GM12878 (cell line): ENCODE measurements around the gene NKAIN2. TPM values are rescaled to one million over a fixed set of nuclear protein-coding genes. Genes with fewer than 3 reads are reported as not detected.

ENCODE experiments used
- ATAC-seq: fragments of 200-7000 bp; cut with Tn5 transposase; 3 replicates; pipeline ENCODE4 v1.9.1; 2020; ENCODE audit warnings: mild to moderate bottlenecking, moderate library complexity
- BruUV-seq: library from RNA; stranded (reverse); fragments of 400-500 nt; replicated peaks from 2 replicates; lab custom pipeline; 2021; lab: Mats Ljungman, UMichigan
- CTCF ChIA-PET: fragments of 300-600 bp; sonication (Branson Sonifier 250); formaldehyde crosslinking; extraction: SDS; loops from one replicate; lab custom pipeline; 2021; ENCODE audit warnings: inconsistent platforms; lab: Yijun Ruan, JAX
- POLR2A ChIA-PET: fragments of 350-600 bp; formaldehyde crosslinking; extraction: SDS; loops from one replicate; lab custom pipeline; 2021; ENCODE audit warnings: inconsistent platforms; lab: Charles Lee
- RAD21 ChIA-PET: fragments of 300-600 bp; sonication (Branson Sonifier 250); formaldehyde crosslinking; loops from one replicate; lab custom pipeline; 2023; ENCODE audit warnings: antibody characterized with exemption; ENCODE audit not compliant: unreplicated experiment; lab: Charles Lee
- SMC1A ChIA-PET: fragments of 300-600 bp; sonication (Branson Sonifier 250); formaldehyde crosslinking; loops from one replicate; lab custom pipeline; 2023; ENCODE audit not compliant: unreplicated experiment, uncharacterized antibody; lab: Charles Lee
- DNase-seq: peaks from one replicate; pipeline ENCODE4 v3.0.0-alpha.2; 2011; ENCODE audit warnings: low read depth, low spot score
- FAIRE-seq: peaks from 3 replicates; lab custom pipeline; 2011; peaks lifted over from hg19 to GRCh38; lab: Jason Lieb, UNC
- H2AFZ ChIP-seq: 2 replicates; pipeline ENCODE4 v1.6.0; 2011; ENCODE audit warnings: low read depth, low read length, control low read depth; ENCODE audit not compliant: control insufficient read depth
- H3K27ac ChIP-seq: 2 replicates; pipeline ENCODE4 v1.5.1; 2011; ENCODE audit warnings: control low read depth; ENCODE audit not compliant: control insufficient read depth, insufficient read depth
- H3K27me3 ChIP-seq, 2 experiments: replicated peaks in 1 of 2; 2 replicates each; pipeline versions ENCODE4 v1.6.0 to v1.6.1; 2011; ENCODE audit warnings: low read length in 1 of 2; ENCODE audit not compliant: control insufficient read depth in 2 of 2, insufficient read depth in 2 of 2
- H3K36me3 ChIP-seq, 2 experiments: 2 replicates each; pipeline ENCODE4 v1.5.1; 2011; ENCODE audit warnings: low read length in 1 of 2; ENCODE audit not compliant: control insufficient read depth in 2 of 2, insufficient read depth in 2 of 2
- H3K4me1 ChIP-seq: 2 replicates; pipeline ENCODE4 v1.6.1; 2011; ENCODE audit warnings: mild to moderate bottlenecking, low read length, moderate library complexity, mixed read lengths; ENCODE audit not compliant: control insufficient read depth, insufficient read depth
- H3K4me2 ChIP-seq: 2 replicates; pipeline ENCODE4 v1.6.0; 2011; ENCODE audit warnings: control low read depth; ENCODE audit not compliant: control insufficient read depth, insufficient read depth
- H3K4me3 ChIP-seq: fragments of 200-600 bp; sonication (generic); 2 replicates; pipeline ENCODE4 v1.5.1; 2016
- H3K79me2 ChIP-seq: 2 replicates; pipeline ENCODE4 v1.6.0; 2011; ENCODE audit warnings: low read length; ENCODE audit not compliant: control insufficient read depth, insufficient read depth
- H3K9ac ChIP-seq: 2 replicates; pipeline ENCODE4 v1.8.0; 2011; ENCODE audit warnings: low read length, control low read depth, mixed read lengths; ENCODE audit not compliant: control insufficient read depth, insufficient read depth
- H3K9me3 ChIP-seq: replicated peaks from 3 replicates; pipeline ENCODE4 v1.5.1; 2011; ENCODE audit warnings: mild to moderate bottlenecking, low read length; ENCODE audit not compliant: control insufficient read depth, insufficient read depth
- H4K20me1 ChIP-seq: 2 replicates; pipeline ENCODE4 v1.6.0; 2011; ENCODE audit not compliant: control insufficient read depth, insufficient read depth
- BRCA1 ChIP-seq: IDR thresholded peaks from 2 replicates; pipeline ENCODE4 v1.6.1; 2011; ENCODE audit warnings: low read depth, low read length, improper control_type of control experiment
- KLF5 ChIP-seq: fragments of 450-650 bp; IDR thresholded peaks from 2 replicates; pipeline ENCODE4 v1.6.1; 2014; ENCODE audit warnings: mild to moderate bottlenecking; ENCODE audit not compliant: partially characterized antibody
- MYB ChIP-seq: fragments of 150-350 bp; IDR thresholded peaks from 2 replicates; pipeline ENCODE4 v1.6.1; 2014; ENCODE audit warnings: mild to moderate bottlenecking, low read depth, low read length, borderline replicate concordance
- MYC ChIP-seq: IDR thresholded peaks from 2 replicates; pipeline ENCODE4 v1.6.1; 2011; ENCODE audit warnings: mild to moderate bottlenecking, low read length, moderate library complexity, inconsistent platforms; ENCODE audit not compliant: insufficient read depth, insufficient replicate concordance, insufficient read length, severe bottlenecking
- POLR2A ChIP-seq: IDR thresholded peaks from 2 replicates; pipeline ENCODE4 v1.6.1; 2011; ENCODE audit warnings: low read depth, mild to moderate bottlenecking, low read length
- POLR2AphosphoS5 ChIP-seq: IDR thresholded peaks from 2 replicates; pipeline ENCODE4 v1.6.1; 2011; ENCODE audit warnings: mild to moderate bottlenecking, low read length, inconsistent platforms
- RCOR1 ChIP-seq: conservative IDR thresholded peaks from 2 replicates; pipeline ENCODE4 v1.6.1; 2012; ENCODE audit warnings: low read depth, low read length, improper control_type of control experiment
- SMAD1 ChIP-seq: fragments of 450-650 bp; IDR thresholded peaks from 2 replicates; pipeline ENCODE4 v1.6.1; 2018; ENCODE audit warnings: mild to moderate bottlenecking, low read depth; ENCODE audit not compliant: partially characterized antibody
- SP1 ChIP-seq: IDR thresholded peaks from one replicate; pipeline ENCODE4 v1.6.1; 2011; ENCODE audit warnings: low read depth, low read length
- ZNF687 ChIP-seq: fragments of 450-650 bp; IDR thresholded peaks from 2 replicates; pipeline ENCODE4 v1.6.1; 2017; ENCODE audit warnings: mild to moderate bottlenecking, moderate library complexity
- WGBS: methylation state at CpG from one replicate; pipeline ENCODE4 v1.1.6; 2016; ENCODE audit warnings: low lambda C conversion rate; ENCODE audit not compliant: insufficient replicate concordance, insufficient coverage; ENCODE audit errors: missing lambda C conversion rate; 5-methylcytosine and 5-hydroxymethylcytosine counted together
- in situ Hi-C: fragments of 300-500 bp; cut with MboI; formaldehyde crosslinking; loops from 9 replicates; pipeline ENCODE4 v1.14.3; 2018; ENCODE audit warnings: mixed read lengths
- intact Hi-C: fragments of 100-400 bp; cut with micrococcal nuclease; formaldehyde crosslinking; loops from one replicate; pipeline ENCODE4 v1.14.2; 2022; ENCODE audit not compliant: unreplicated experiment
- polyA plus RNA-seq, 11 experiments: library from polyadenylated mRNA; depleted of rRNA in 4 of 11; unstranded in 6 of 11; stranded (reverse) in 5 of 11; fragments of >200 nt; fragmentation: Nextera tagmentation in 4 of 11; fragmentation: Illumina TruSeq in 1 of 11; extraction: Ambion mirVana in 4 of 11; extraction: Trizol in 1 of 11; gene quantifications; 1 replicate in 1 of 11; 2 replicates in 10 of 11; pipeline versions ENCODE4 v1.2.1 to v1.2.3, GENCODE V29; 2011 to 2016; ENCODE audit warnings: inconsistent platforms in 2 of 11, missing spikeins in 2 of 11, low read depth in 1 of 11
- total RNA-seq, 4 experiments: library from RNA; depleted of rRNA in 3 of 4; stranded (reverse); fragments of >200 nt in 3 of 4; fragmentation: Illumina TruSeq in 1 of 4; extraction: Trizol in 1 of 4; gene quantifications; 2 replicates each; pipeline versions ENCODE4 v1.2.1 to v1.2.3, GENCODE V29; 2013 to 2021
- TF ChIP-seq, protein P1 (sequence below): fragments of 450-650 bp; formaldehyde crosslinking; IDR thresholded peaks from 2 replicates; pipeline ENCODE4 v1.5.0; 2022; ENCODE audit warnings: mild to moderate bottlenecking, missing genetic modification characterization

Gene NKAIN2
- total and polyA plus RNA-seq, 10 of the 15 experiments (the other 5 are each of a cell fraction or from before 2014, with no cell fraction given) = not detected

- TF ChIP-seq MYC = no peak
- no peak for TF ChIP-seq BRCA1
- no peak for TF ChIP-seq ZNF687
- TF ChIP-seq RCOR1 = no peak
- no peak for TF ChIP-seq POLR2AphosphoS5
- TF ChIP-seq MYB = no peak
- no peak for TF ChIP-seq SP1
- no peak for TF ChIP-seq POLR2A
These were observed 641.9 kb downstream of the NKAIN2 start (continued) for GRCh38 chr6:124445581-124445980.

- SMC1A ChIA-PET = no interaction called here
- Histone ChIP-seq H3K9me3 (no peaks in the 10 kb centered on the region), H4K20me1 (no peaks in the 10 kb centered on the region), H3K79me2 (no peaks in the 10 kb centered on the region), H3K4me1 (no peaks in the 10 kb centered on the region), H3K27ac (no peak overlapping the region), H3K36me3 (no peaks in the 10 kb centered on the region), H3K4me2 (no peak overlapping the region), H3K9ac (no peak overlapping the region), H3K4me3 (no peak overlapping the region), H2AFZ (no peak overlapping the region), H3K27me3 (no peaks in the 10 kb centered on the region)
- no TSS peak for BruUV-seq
- 12% methylated on average over 3 of the region's 3 CpGs for WGBS
- FAIRE-seq = no peak
- POLR2A ChIA-PET = no interaction called here
- intact Hi-C loops (no loop called here), in situ Hi-C loops (no loop called here)
- CTCF ChIA-PET = no interaction called here
- DNase-seq = no peak
- RAD21 ChIA-PET = no interaction called here
- ATAC-seq = no peak
- TF ChIP-seq KLF5 (no peak), SMAD1 (no peak), ZNF687 (no peak)
- TF ChIP-seq, protein P1, sequence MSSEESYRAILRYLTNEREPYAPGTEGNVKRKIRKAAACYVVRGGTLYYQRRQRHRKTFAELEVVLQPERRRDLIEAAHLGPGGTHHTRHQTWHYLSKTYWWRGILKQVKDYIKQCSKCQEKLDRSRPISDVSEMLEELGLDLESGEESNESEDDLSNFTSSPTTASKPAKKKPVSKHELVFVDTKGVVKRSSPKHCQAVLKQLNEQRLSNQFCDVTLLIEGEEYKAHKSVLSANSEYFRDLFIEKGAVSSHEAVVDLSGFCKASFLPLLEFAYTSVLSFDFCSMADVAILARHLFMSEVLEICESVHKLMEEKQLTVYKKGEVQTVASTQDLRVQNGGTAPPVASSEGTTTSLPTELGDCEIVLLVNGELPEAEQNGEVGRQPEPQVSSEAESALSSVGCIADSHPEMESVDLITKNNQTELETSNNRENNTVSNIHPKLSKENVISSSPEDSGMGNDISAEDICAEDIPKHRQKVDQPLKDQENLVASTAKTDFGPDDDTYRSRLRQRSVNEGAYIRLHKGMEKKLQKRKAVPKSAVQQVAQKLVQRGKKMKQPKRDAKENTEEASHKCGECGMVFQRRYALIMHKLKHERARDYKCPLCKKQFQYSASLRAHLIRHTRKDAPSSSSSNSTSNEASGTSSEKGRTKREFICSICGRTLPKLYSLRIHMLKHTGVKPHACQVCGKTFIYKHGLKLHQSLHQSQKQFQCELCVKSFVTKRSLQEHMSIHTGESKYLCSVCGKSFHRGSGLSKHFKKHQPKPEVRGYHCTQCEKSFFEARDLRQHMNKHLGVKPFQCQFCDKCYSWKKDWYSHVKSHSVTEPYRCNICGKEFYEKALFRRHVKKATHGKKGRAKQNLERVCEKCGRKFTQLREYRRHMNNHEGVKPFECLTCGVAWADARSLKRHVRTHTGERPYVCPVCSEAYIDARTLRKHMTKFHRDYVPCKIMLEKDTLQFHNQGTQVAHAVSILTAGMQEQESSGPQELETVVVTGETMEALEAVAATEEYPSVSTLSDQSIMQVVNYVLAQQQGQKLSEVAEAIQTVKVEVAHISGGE (CRISPR knock-in tag) = no peak
These were observed 643.3 kb downstream of the NKAIN2 start for GRCh38 chr6:124446961-124447360.
